ENCODE data around the gene HNF4A. TPM values are rescaled to one million over a fixed set of nuclear protein-coding genes. Genes with fewer than 3 reads are reported as not detected.

HNF4A gene
- total RNA-seq, 1 experiment from 2014 or later = 0.15 TPM

GRCh38 chr20:44442298-44443070 lies 87.0 kb downstream of the HNF4A start (continued):
- TF ChIP-seq HMGXB4 (CRISPR knock-in tag; IDR thresholded peaks at IDR 0.05) (no peak), FOXK1 (CRISPR knock-in tag; IDR thresholded peaks at IDR 0.05) (no peak)

- Mint-ChIP-seq H3K4me1 (no peaks in the 10 kb centered on the region), H3K27me3 (ENCODE audit: low read depth) (no peaks in the 10 kb centered on the region; the same call in 1 of the 2 replicates), H3K27ac (no peak overlapping the region), H3K9me3 (no peaks in the 10 kb centered on the region), H3K36me3 (no peaks in the 10 kb centered on the region), H3K4me3 (no peak overlapping the region)
- CTCF ChIA-PET = no interaction called here
- TF ChIP-seq RORB (CRISPR knock-in tag; IDR thresholded peaks at IDR 0.05) (no peak), ZNF232 (CRISPR knock-in tag; IDR thresholded peaks at IDR 0.05) (no peak), FOXP1 (CRISPR knock-in tag; IDR thresholded peaks at IDR 0.05; ENCODE audit: borderline replicate concordance) (no peak), ZNF512 (CRISPR knock-in tag; IDR thresholded peaks at IDR 0.05; ENCODE audit: borderline replicate concordance) (no peak), GRHL2 (CRISPR knock-in tag; IDR thresholded peaks at IDR 0.05; ENCODE audit: insufficient replicate concordance, severe bottlenecking) (no peak), HMGXB4 (CRISPR knock-in tag; IDR thresholded peaks at IDR 0.05) (no peak), ZNF416 (CRISPR knock-in tag; IDR thresholded peaks at IDR 0.05) (no peak), TEAD4 (CRISPR knock-in tag; IDR thresholded peaks at IDR 0.05) (no peak), ZMAT4 (CRISPR knock-in tag; IDR thresholded peaks at IDR 0.05) (no peak), ZBTB21 (CRISPR knock-in tag; IDR thresholded peaks at IDR 0.05; ENCODE audit: borderline replicate concordance) (no peak), FOXJ3 (CRISPR knock-in tag; IDR thresholded peaks at IDR 0.05; ENCODE audit: borderline replicate concordance) (no peak), MXD4 (CRISPR knock-in tag; IDR thresholded peaks at IDR 0.05; ENCODE audit: borderline replicate concordance) (no peak), MLX (CRISPR knock-in tag; IDR thresholded peaks at IDR 0.05) (no peak), ZNF121 (CRISPR knock-in tag; IDR thresholded peaks at IDR 0.05) (no peak), SMAD3 (CRISPR knock-in tag; IDR thresholded peaks at IDR 0.05; ENCODE audit: borderline replicate concordance) (no peak), TCF7 (CRISPR knock-in tag; IDR thresholded peaks at IDR 0.05; ENCODE audit: low read depth) (no peak), ZNF423 (CRISPR knock-in tag; IDR thresholded peaks at IDR 0.05) (no peak), IRF2 (CRISPR knock-in tag; IDR thresholded peaks at IDR 0.05; ENCODE audit: borderline replicate concordance, low read depth) (no peak), ZNF425 (CRISPR knock-in tag; conservative IDR thresholded peaks at IDR 0.05) (no peak), PRRX2 (CRISPR knock-in tag; IDR thresholded peaks at IDR 0.05) (no peak)
- DNase-seq (ENCODE audit: low spot score) (no peak), ATAC-seq (no peak)
- POLR2A ChIA-PET = no interaction called here
These were observed 90.5 kb downstream of the HNF4A start for GRCh38 chr20:44445742-44446710.
